ENCODE measurements around the gene PBX1.
A peak's percentile ranks its signal among the peaks of the same experiment; 100 is the strongest.

Gene PBX1

GRCh38 chr1:164733734-164734133 lies 174.8 kb downstream of the PBX1 start:
- DNase-seq, result no peak

- DNase-seq, result peak; percentile 46
These were observed 176.5 kb downstream of the PBX1 start for GRCh38 chr1:164735315-164736052.

- no peak for DNase-seq
These were observed 177.2 kb downstream of the PBX1 start for GRCh38 chr1:164736137-164736536.

- DNase-seq, result no peak
These were observed 180.2 kb downstream of the PBX1 start for GRCh38 chr1:164739189-164739588.

GRCh38 chr1:164740000-164740526 lies 181.1 kb downstream of the PBX1 start:
- no peak for DNase-seq

GRCh38 chr1:164742745-164743144 lies 183.8 kb downstream of the PBX1 start:
- DNase-seq, result no peak

- DNase-seq, result no peak
These were observed 185.0 kb downstream of the PBX1 start for GRCh38 chr1:164743976-164744375.

- no peak for DNase-seq
These were observed 186.8 kb downstream of the PBX1 start for GRCh38 chr1:164745736-164746135.

GRCh38 chr1:164746632-164747031 lies 187.6 kb downstream of the PBX1 start:
- no peak for DNase-seq

- DNase-seq, result no peak
These were observed 189.4 kb downstream of the PBX1 start for GRCh38 chr1:164748253-164748899.

- DNase-seq, result no peak
These were observed 194.6 kb downstream of the PBX1 start for GRCh38 chr1:164753521-164754077.

GRCh38 chr1:164754088-164754600 lies 195.2 kb downstream of the PBX1 start:
- no peak for DNase-seq

- no peak for DNase-seq
These were observed 196.7 kb downstream of the PBX1 start for GRCh38 chr1:164755690-164756089.

GRCh38 chr1:164756741-164757140 lies 197.8 kb downstream of the PBX1 start:
- no peak for DNase-seq

GRCh38 chr1:164757625-164758024 lies 198.6 kb downstream of the PBX1 start:
- DNase-seq, result no peak

GRCh38 chr1:164759144-164759920 lies 200.3 kb downstream of the PBX1 start:
- DNase-seq, result no peak

GRCh38 chr1:164759979-164760469 lies 201.0 kb downstream of the PBX1 start:
- DNase-seq, result no peak

- DNase-seq, result no peak
These were observed 201.6 kb downstream of the PBX1 start for GRCh38 chr1:164760569-164760968.

- no peak for DNase-seq
These were observed 202.0 kb downstream of the PBX1 start for GRCh38 chr1:164761009-164761408.

- DNase-seq, result no peak
These were observed 204.1 kb downstream of the PBX1 start for GRCh38 chr1:164763098-164763497.

GRCh38 chr1:164764333-164764732 lies 205.3 kb downstream of the PBX1 start:
- no peak for DNase-seq

- DNase-seq, result no peak
These were observed 206.6 kb downstream of the PBX1 start for GRCh38 chr1:164765557-164765956.
